ENCODE results near the gene SSBP3.

Gene SSBP3

DNA sequence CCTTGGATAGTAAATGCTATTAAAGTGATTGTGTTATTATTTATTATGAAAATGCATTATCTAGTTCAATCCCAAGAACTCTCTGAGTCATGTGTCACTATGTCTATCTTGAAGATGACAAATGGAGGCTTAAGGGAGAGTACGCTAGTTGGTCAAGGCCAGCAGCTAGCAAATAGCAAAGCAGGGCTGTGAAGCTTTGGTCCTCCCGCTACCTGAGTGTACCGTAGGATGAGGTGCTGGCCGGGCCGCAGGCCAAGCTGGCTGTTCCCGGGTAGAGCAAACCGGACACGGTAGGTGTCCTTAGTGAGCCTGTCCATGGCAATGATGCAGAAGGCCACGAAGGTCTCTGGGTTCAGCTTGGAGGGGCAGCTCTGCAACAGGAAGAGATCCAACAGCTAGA lies 215.7 kb downstream of the SSBP3 start:
- no peak for TF ChIP-seq POLR2AphosphoS5 (IDR thresholded peaks at IDR 0.05; ENCODE audit: low read depth, low read length)
- no peak for TF ChIP-seq TAF1 (IDR thresholded peaks at IDR 0.05; ENCODE audit: borderline replicate concordance, insufficient read depth, low read length)
- no peak for TF ChIP-seq SIN3A (IDR thresholded peaks at IDR 0.05; ENCODE audit: borderline replicate concordance, insufficient read depth, low read length)
- TF ChIP-seq FOXP2 (optimal IDR thresholded peaks at IDR 0.05; ENCODE audit: borderline replicate concordance, extremely low read depth, extremely low read length, insufficient read depth) = no peak

DNA sequence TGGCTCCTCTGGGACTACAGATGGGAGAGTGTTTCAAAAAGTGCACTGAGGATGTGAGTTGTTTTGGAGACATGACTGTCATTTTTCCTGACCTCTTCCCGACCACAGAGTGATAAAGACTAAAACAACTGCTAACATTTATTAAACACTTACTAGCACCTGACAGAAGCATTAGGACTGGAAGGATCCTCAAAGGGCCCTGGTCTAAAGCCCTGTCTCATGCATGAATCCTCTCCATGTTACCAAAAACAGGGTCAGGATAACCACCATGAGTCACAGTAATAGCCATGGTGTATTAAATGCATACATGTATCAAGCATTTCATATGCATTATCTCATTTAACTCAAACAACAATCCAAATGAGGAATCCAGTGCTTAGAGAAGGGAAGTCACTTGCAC lies 217.9 kb downstream of the SSBP3 start:
- no peak for TF ChIP-seq POLR2AphosphoS5 (IDR thresholded peaks at IDR 0.05; ENCODE audit: low read depth, low read length)
- TF ChIP-seq FOXP2 (optimal IDR thresholded peaks at IDR 0.05; ENCODE audit: borderline replicate concordance, extremely low read depth, extremely low read length, insufficient read depth) = no peak
- no peak for TF ChIP-seq TAF1 (IDR thresholded peaks at IDR 0.05; ENCODE audit: borderline replicate concordance, insufficient read depth, low read length)
- TF ChIP-seq REST (IDR thresholded peaks at IDR 0.05; ENCODE audit: insufficient read depth in 1 of 2, low read depth in 2 of 2, low read length in 2 of 2) = no peak
- TF ChIP-seq SIN3A (IDR thresholded peaks at IDR 0.05; ENCODE audit: borderline replicate concordance, insufficient read depth, low read length) = no peak

- TF ChIP-seq TAF1 (IDR thresholded peaks at IDR 0.05; ENCODE audit: borderline replicate concordance, insufficient read depth, low read length) (no peak), SIN3A (IDR thresholded peaks at IDR 0.05; ENCODE audit: borderline replicate concordance, insufficient read depth, low read length) (no peak), FOXP2 (optimal IDR thresholded peaks at IDR 0.05; ENCODE audit: borderline replicate concordance, extremely low read depth, extremely low read length, insufficient read depth) (no peak), POLR2AphosphoS5 (IDR thresholded peaks at IDR 0.05; ENCODE audit: low read depth, low read length) (no peak), REST (IDR thresholded peaks at IDR 0.05; ENCODE audit: insufficient read depth in 1 of 2, low read depth in 2 of 2, low read length in 2 of 2) (no peak)
Measured at GRCh38 chr1:54186056-54186455, 220.1 kb downstream of the SSBP3 start.

GRCh38 chr1:54180701-54181360 lies 225.4 kb downstream of the SSBP3 start:
- no peak for TF ChIP-seq TAF1 (IDR thresholded peaks at IDR 0.05; ENCODE audit: borderline replicate concordance, insufficient read depth, low read length)
- no peak for TF ChIP-seq POLR2AphosphoS5 (IDR thresholded peaks at IDR 0.05; ENCODE audit: low read depth, low read length)
- no peak for TF ChIP-seq FOXP2 (optimal IDR thresholded peaks at IDR 0.05; ENCODE audit: borderline replicate concordance, extremely low read depth, extremely low read length, insufficient read depth)
- no peak for TF ChIP-seq REST (IDR thresholded peaks at IDR 0.05; ENCODE audit: insufficient read depth in 1 of 2, low read depth in 2 of 2, low read length in 2 of 2)
- no peak for TF ChIP-seq SIN3A (IDR thresholded peaks at IDR 0.05; ENCODE audit: borderline replicate concordance, insufficient read depth, low read length)

GRCh38 chr1:54178296-54179070 lies 227.7 kb downstream of the SSBP3 start:
- TF ChIP-seq POLR2AphosphoS5 (IDR thresholded peaks at IDR 0.05; ENCODE audit: low read depth, low read length) (no peak), SIN3A (IDR thresholded peaks at IDR 0.05; ENCODE audit: borderline replicate concordance, insufficient read depth, low read length) (no peak), FOXP2 (optimal IDR thresholded peaks at IDR 0.05; ENCODE audit: borderline replicate concordance, extremely low read depth, extremely low read length, insufficient read depth) (no peak), TAF1 (IDR thresholded peaks at IDR 0.05; ENCODE audit: borderline replicate concordance, insufficient read depth, low read length) (no peak), REST (IDR thresholded peaks at IDR 0.05; ENCODE audit: insufficient read depth in 1 of 2, low read depth in 2 of 2, low read length in 2 of 2) (no peak)

Measured in PFSK-1 (cell line).